ENCODE data around the gene PCNX4. TPM values are rescaled to one million over a fixed set of nuclear protein-coding genes. Genes with fewer than 3 reads are reported as not detected.

The PCNX4 gene
- total RNA-seq, 4 donors from 2014 or later, result 42.2 to 60.2 (median 51.9) TPM

- H3K4me1 ChIP-seq, result peaks cover 0 to 20% (median 0%) of the 10 kb centered on the region in 4 donors
- H3K27me3 ChIP-seq, result no peaks in the 10 kb centered on the region
- peak overlapping the region; percentile 93 to 98 (median 96) for H3K27ac ChIP-seq
- peak in 1 of 3 donors; percentile 50 for DNase-seq
- peaks cover 0 to 14% (median 0%) of the 10 kb centered on the region in 3 donors for H3K36me3 ChIP-seq
- H3K4me3 ChIP-seq, result no peak overlapping the region
- H3K9me3 ChIP-seq, result no peaks in the 10 kb centered on the region
- TF ChIP-seq, protein P1, sequence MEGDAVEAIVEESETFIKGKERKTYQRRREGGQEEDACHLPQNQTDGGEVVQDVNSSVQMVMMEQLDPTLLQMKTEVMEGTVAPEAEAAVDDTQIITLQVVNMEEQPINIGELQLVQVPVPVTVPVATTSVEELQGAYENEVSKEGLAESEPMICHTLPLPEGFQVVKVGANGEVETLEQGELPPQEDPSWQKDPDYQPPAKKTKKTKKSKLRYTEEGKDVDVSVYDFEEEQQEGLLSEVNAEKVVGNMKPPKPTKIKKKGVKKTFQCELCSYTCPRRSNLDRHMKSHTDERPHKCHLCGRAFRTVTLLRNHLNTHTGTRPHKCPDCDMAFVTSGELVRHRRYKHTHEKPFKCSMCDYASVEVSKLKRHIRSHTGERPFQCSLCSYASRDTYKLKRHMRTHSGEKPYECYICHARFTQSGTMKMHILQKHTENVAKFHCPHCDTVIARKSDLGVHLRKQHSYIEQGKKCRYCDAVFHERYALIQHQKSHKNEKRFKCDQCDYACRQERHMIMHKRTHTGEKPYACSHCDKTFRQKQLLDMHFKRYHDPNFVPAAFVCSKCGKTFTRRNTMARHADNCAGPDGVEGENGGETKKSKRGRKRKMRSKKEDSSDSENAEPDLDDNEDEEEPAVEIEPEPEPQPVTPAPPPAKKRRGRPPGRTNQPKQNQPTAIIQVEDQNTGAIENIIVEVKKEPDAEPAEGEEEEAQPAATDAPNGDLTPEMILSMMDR (IDR thresholded peaks at IDR 0.05), result no peak
- no peak for TF ChIP-seq POLR2A (IDR thresholded peaks at IDR 0.05)
These were observed 74.4 kb downstream of the PCNX4 start for GRCh38 chr14:60166142-60166541.

- H3K4me3 ChIP-seq, result no peak overlapping the region
- H3K27ac ChIP-seq, result no peak overlapping the region
- no peak for DNase-seq
- TF ChIP-seq, protein P1 (IDR thresholded peaks at IDR 0.05), result no peak
- no peak for TF ChIP-seq POLR2A (IDR thresholded peaks at IDR 0.05)
- H3K4me1 ChIP-seq, result peaks cover 0 to 10% (median 0%) of the 10 kb centered on the region in 4 donors
- H3K9me3 ChIP-seq, result no peaks in the 10 kb centered on the region
- H3K27me3 ChIP-seq, result no peaks in the 10 kb centered on the region
- H3K36me3 ChIP-seq, result no peaks in the 10 kb centered on the region
These were observed 78.0 kb downstream of the PCNX4 start for GRCh38 chr14:60169722-60170121.

DNA sequence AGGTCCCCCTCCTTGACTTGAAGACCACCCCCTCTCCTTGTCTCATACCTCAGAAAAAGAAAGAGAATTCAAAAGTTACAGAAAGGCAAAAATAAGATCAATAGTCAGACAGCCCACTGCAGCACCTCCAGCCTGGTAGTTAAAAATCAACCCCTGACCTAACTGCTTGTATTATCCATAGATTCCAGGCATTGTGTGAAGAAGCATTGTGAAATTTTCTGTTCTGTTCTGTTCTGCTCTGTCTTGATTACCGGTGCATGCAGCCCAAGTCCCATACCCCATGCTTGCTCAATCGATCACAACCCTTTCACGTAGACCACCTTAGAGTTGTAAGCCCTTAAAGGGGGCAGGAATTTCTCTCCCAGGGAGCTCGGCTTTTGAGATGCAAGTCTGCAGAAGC is 79.2 kb downstream of the PCNX4 start:
- Histone ChIP-seq H3K27ac (no peak overlapping the region), H3K27me3 (no peaks in the 10 kb centered on the region), H3K4me3 (no peak overlapping the region), H3K9me3 (no peaks in the 10 kb centered on the region), H3K4me1 (peaks cover 0 to 5% (median 0%) of the 10 kb centered on the region in 4 donors), H3K36me3 (no peaks in the 10 kb centered on the region)
- DNase-seq, result no peak
- no peak for TF ChIP-seq POLR2A (IDR thresholded peaks at IDR 0.05)
- TF ChIP-seq, protein P1 (IDR thresholded peaks at IDR 0.05), result no peak

DNA sequence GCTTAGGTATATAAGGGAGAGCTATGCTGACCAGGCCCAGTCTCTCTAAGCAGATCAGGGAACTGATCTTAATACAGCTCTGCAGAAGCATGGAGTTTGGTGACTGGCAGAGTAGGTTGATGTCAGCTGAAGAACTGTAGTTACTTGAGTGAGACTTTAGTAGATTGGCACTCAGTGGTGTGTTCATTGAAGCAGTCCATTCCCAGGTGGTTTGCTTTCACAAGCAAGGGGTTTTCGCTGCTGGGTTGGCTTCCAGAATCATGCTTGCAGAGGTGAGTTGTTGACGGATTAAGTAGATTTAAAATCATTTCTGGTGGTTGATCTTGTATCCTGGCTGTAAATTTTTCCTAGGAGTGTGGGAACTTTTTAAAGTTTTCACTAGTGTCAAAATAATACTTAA is 80.0 kb downstream of the PCNX4 start:
- H3K36me3 ChIP-seq, result no peaks in the 10 kb centered on the region
- TF ChIP-seq, protein P1 (IDR thresholded peaks at IDR 0.05), result no peak
- TF ChIP-seq POLR2A (IDR thresholded peaks at IDR 0.05), result no peak
- no peaks in the 10 kb centered on the region for H3K9me3 ChIP-seq
- H3K27me3 ChIP-seq, result no peaks in the 10 kb centered on the region
- H3K4me1 ChIP-seq, result no peaks in the 10 kb centered on the region
- H3K27ac ChIP-seq, result no peak overlapping the region
- no peak for DNase-seq
- no peak overlapping the region for H3K4me3 ChIP-seq

DNA sequence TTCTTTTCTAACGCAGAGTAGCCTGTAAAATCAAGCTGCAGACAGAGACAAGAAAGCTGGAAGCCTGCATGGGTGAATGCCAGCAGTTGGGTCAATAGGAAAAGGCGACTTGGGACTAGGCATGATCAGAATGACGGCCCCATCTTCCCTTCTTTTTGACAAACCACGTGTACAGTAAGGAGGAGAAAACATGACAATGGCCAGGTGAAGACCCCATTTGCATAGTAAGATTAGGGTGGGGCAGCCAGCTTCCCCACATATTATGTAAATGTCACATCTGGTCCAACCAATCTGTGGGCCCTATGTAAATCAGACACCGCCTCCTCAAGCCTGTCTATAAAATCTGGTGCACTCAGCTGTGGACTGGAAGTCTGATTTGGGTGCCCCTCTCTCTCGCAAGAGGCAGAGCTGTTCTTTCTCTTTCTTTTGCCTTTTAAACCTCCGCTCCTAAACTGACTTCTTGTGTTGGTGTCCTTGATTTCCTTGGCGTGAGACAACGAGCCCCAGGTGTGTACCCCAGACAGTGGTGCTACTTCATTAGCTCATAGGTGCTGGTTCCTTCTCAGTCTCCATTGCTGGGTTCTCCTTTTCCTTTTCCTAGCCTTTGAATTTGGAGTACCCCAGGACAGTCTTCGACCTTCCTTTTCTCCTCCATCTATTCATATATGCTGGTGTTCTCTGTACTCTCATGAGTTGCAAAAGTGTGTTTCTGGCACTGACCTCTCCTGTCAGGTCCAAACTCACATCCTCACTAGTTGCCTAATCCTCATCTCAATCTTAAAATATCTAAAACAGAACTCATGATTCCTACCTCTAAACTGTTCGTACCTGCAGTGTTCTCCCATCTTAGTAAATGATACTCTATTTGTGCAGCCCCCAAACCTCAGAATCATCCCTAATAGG is 82.9 kb downstream of the PCNX4 start:
- Histone ChIP-seq H3K4me3 (no peak overlapping the region), H3K27ac (no peak overlapping the region), H3K36me3 (no peaks in the 10 kb centered on the region), H3K27me3 (no peaks in the 10 kb centered on the region), H3K9me3 (no peaks in the 10 kb centered on the region), H3K4me1 (no peaks in the 10 kb centered on the region)
- TF ChIP-seq, protein P1 (IDR thresholded peaks at IDR 0.05), result no peak
- no peak for TF ChIP-seq POLR2A (IDR thresholded peaks at IDR 0.05)
- no peak for DNase-seq
